ENCODE measurements around the gene CDK3.

- TF ChIP-seq CTCF (IDR thresholded peaks at IDR 0.05) = no peak
- no peak for TF ChIP-seq POLR2A (IDR thresholded peaks at IDR 0.05)
Measured at GRCh38 chr17:75994802-75995370, 5.8 kb upstream of the CDK3 start.
